Osteoblast (primary cell): ENCODE results near the gene ZBTB18. TPM values are rescaled to one million over a fixed set of nuclear protein-coding genes. Genes with fewer than 3 reads are reported as not detected.
A peak's percentile ranks its signal among the peaks of the same experiment; 100 is the strongest.

ENCODE experiments used
- DNase-seq: peaks from one replicate; pipeline ENCODE4 v3.0.0; 2011; ENCODE audit warnings: low spot score, mixed read lengths; ENCODE audit not compliant: insufficient read length; ENCODE audit errors: missing footprints
- H2AFZ ChIP-seq: 2 replicates; pipeline ENCODE4 v1.6.0; 2011; ENCODE audit warnings: mild to moderate bottlenecking, low read length
- H3K27ac ChIP-seq: 2 replicates; pipeline ENCODE4 v1.5.1; 2011; ENCODE audit warnings: mild to moderate bottlenecking, low read depth, low read length, moderate library complexity
- H3K27me3 ChIP-seq: 2 replicates; pipeline ENCODE4 v1.6.0; 2012; ENCODE audit warnings: mild to moderate bottlenecking, control low read depth, inconsistent platforms, low read length, moderate library complexity; ENCODE audit not compliant: insufficient read depth
- H3K36me3 ChIP-seq: 2 replicates; pipeline ENCODE4 v1.5.1; 2011; ENCODE audit warnings: mild to moderate bottlenecking, low read length, control low read depth, moderate library complexity; ENCODE audit not compliant: insufficient read depth
- H3K4me1 ChIP-seq: 2 replicates; pipeline ENCODE4 v1.5.1; 2011; ENCODE audit warnings: mild to moderate bottlenecking, low read length, control low read depth, moderate library complexity; ENCODE audit not compliant: insufficient read depth
- H3K4me2 ChIP-seq: 2 replicates; pipeline ENCODE4 v1.6.0; 2011; ENCODE audit warnings: mild to moderate bottlenecking, low read length; ENCODE audit not compliant: insufficient read depth
- H3K4me3 ChIP-seq: fragments of 200-600 bp; sonication (generic); 3 replicates; pipeline ENCODE4 v1.5.1; 2012; ENCODE audit warnings: mild to moderate bottlenecking, low read length, inconsistent platforms; ENCODE audit not compliant: insufficient read depth
- H3K79me2 ChIP-seq: 2 replicates; pipeline ENCODE4 v1.6.0; 2012; ENCODE audit warnings: mild to moderate bottlenecking, low read length, control low read depth, inconsistent platforms; ENCODE audit not compliant: insufficient read depth
- H3K9me3 ChIP-seq: 2 replicates; pipeline ENCODE4 v1.5.1; 2011; ENCODE audit warnings: low read depth, low read length, control low read depth
- H4K20me1 ChIP-seq: 2 replicates; pipeline ENCODE4 v1.6.0; 2012; ENCODE audit warnings: mild to moderate bottlenecking, low read length, control low read depth; ENCODE audit not compliant: insufficient read depth
- CTCF ChIP-seq: IDR thresholded peaks from 2 replicates; pipeline ENCODE4 v1.5.1; 2011; ENCODE audit warnings: mild to moderate bottlenecking, low read depth, low read length, moderate library complexity; ENCODE audit errors: extremely low read depth
- total RNA-seq: library from RNA; depleted of rRNA; stranded (reverse); fragments of >200 nt; gene quantifications from 2 replicates; pipeline ENCODE4 v1.2.3, GENCODE V29; 2012

The ZBTB18 gene
- total RNA-seq, 1 donor, result 10.5 TPM

DNA sequence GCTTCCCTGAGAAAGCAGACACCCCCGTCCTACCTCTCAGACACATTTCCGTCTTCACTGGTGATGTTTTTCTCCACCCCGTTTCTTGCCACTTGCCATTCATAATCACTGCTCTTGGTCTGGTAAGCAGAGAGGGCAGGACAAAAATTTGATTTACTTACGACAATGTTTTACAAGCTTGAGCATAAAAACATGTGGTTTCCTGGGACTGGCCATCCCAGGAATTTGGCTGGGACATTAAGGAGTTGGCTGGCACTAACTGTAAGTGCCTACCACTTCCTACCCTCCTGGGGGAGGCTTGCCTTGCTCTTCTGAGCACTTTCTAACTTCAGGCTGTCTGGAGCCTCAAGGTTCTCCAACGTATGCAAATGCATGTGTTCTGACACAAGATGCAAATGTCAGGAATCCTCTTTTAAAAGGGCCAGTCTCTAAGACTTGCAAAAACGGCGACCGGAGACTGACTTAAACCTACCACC, 24.2 kb downstream of the ZBTB18 start:
- H3K27ac ChIP-seq, result no peak overlapping the region
- H3K4me2 ChIP-seq, result peak overlapping the region; percentile 51

DNA sequence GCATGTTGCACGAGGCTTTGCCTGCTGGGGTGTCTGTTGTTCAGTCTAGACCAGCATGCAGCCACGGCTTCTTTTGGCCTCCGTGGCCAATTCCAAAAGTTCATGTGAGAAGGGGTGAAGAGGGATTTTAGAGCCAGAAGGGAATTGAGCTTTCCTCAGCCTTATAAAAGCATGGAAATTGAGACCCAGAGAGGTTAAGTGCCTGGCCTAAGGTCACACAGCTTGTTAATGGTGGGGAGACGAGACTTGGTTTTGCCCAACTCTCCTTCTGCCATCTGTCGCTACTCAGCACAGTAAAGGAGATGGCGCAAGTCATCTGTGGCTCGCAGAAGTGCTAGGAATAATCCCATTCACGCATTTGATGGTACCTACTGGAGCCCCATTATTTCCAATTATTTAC, 25.7 kb downstream of the ZBTB18 start:
- TF ChIP-seq CTCF, result no peak
- no peak overlapping the region for H3K27ac ChIP-seq
- peaks cover 14% of the 10 kb centered on the region for H3K4me1 ChIP-seq
- H3K4me2 ChIP-seq, result no peak overlapping the region
- H2AFZ ChIP-seq, result no peak overlapping the region
- no peak overlapping the region for H3K4me3 ChIP-seq
- no peaks in the 10 kb centered on the region for H3K79me2 ChIP-seq
- no peaks in the 10 kb centered on the region for H3K9me3 ChIP-seq
- H3K36me3 ChIP-seq, result no peaks in the 10 kb centered on the region
- H4K20me1 ChIP-seq, result no peaks in the 10 kb centered on the region
- H3K27me3 ChIP-seq, result peaks cover 39% of the 10 kb centered on the region
- no peak for DNase-seq

More for the DNA sequence above, 24.2 kb downstream of the ZBTB18 start:
- peak overlapping the region; percentile 18 for H3K4me3 ChIP-seq
- no peak for DNase-seq
- H3K79me2 ChIP-seq, result no peaks in the 10 kb centered on the region
- peaks cover 14% of the 10 kb centered on the region for H3K4me1 ChIP-seq
- H2AFZ ChIP-seq, result no peak overlapping the region
- TF ChIP-seq CTCF, result no peak
- H3K27me3 ChIP-seq, result peaks cover 31% of the 10 kb centered on the region
- H3K9me3 ChIP-seq, result no peaks in the 10 kb centered on the region
- H3K36me3 ChIP-seq, result no peaks in the 10 kb centered on the region
- H4K20me1 ChIP-seq, result no peaks in the 10 kb centered on the region

DNA sequence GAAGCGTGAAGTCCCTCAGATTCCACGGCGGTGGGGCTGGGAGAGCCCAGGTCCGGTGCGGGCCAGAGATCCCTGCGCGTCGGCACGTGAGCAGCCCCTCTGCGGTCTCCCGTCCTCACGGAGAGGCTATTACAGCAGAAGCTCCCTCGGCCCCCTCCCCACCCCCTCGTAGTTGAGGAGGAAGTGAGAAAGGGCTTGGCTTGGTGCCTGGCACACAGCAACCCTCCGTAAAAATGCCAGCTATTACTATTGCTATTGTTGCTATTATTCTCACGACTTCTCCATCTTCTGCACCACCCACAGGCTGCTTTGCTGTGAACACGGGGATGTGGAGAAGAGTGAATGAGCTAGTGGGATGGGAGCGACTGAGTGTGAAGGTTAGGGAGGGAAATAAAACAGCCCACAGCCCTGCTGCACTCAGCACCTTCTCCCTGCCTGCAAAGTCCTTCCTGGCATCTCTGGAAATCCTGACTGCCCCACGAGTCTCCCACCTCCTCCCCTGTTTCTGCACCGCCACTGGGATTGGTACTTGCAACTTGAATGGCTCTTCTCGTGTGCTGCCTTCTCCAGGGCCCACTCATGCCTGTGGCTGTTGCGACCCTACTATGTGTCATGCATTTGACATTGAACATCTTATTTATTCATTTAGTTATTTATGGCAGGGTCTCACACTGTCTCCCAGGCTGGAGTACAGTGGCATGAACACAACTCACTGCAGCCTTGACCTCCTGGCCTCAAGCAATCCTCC, 26.6 kb downstream of the ZBTB18 start:
- H3K4me2 ChIP-seq, result peak overlapping the region; percentile 62
- H3K4me1 ChIP-seq, result peaks cover 14% of the 10 kb centered on the region
- H3K4me3 ChIP-seq, result peak overlapping the region; percentile 38
- no peaks in the 10 kb centered on the region for H3K9me3 ChIP-seq
- no peak overlapping the region for H3K27ac ChIP-seq
- TF ChIP-seq CTCF, result no peak
- H4K20me1 ChIP-seq, result no peaks in the 10 kb centered on the region
- DNase-seq, result no peak
- H3K36me3 ChIP-seq, result no peaks in the 10 kb centered on the region
- no peaks in the 10 kb centered on the region for H3K79me2 ChIP-seq
- H3K27me3 ChIP-seq, result peaks cover 46% of the 10 kb centered on the region
- peak overlapping the region; percentile 50 for H2AFZ ChIP-seq

GRCh38 chr1:244080343-244080929, 29.4 kb downstream of the ZBTB18 start:
- H3K27me3 ChIP-seq, result peaks cover 49% of the 10 kb centered on the region
- no peak overlapping the region for H2AFZ ChIP-seq

More at GRCh38 chr1:244080343-244080929, 29.4 kb downstream of the ZBTB18 start:
- H3K36me3 ChIP-seq, result no peaks in the 10 kb centered on the region
- TF ChIP-seq CTCF, result no peak
- H3K4me3 ChIP-seq, result no peak overlapping the region
- H3K4me2 ChIP-seq, result no peak overlapping the region
- DNase-seq, result no peak
- no peaks in the 10 kb centered on the region for H4K20me1 ChIP-seq
- H3K9me3 ChIP-seq, result no peaks in the 10 kb centered on the region
- H3K79me2 ChIP-seq, result no peaks in the 10 kb centered on the region
- peaks cover 8% of the 10 kb centered on the region for H3K4me1 ChIP-seq
- no peak overlapping the region for H3K27ac ChIP-seq
